ENCODE results near the gene SOS1.
"Not testable (repeated sequence)": the region's sequence is repeated elsewhere in the genome, so short reads cannot be mapped to it uniquely, and the experiment has no call there.

Gene SOS1

DNA sequence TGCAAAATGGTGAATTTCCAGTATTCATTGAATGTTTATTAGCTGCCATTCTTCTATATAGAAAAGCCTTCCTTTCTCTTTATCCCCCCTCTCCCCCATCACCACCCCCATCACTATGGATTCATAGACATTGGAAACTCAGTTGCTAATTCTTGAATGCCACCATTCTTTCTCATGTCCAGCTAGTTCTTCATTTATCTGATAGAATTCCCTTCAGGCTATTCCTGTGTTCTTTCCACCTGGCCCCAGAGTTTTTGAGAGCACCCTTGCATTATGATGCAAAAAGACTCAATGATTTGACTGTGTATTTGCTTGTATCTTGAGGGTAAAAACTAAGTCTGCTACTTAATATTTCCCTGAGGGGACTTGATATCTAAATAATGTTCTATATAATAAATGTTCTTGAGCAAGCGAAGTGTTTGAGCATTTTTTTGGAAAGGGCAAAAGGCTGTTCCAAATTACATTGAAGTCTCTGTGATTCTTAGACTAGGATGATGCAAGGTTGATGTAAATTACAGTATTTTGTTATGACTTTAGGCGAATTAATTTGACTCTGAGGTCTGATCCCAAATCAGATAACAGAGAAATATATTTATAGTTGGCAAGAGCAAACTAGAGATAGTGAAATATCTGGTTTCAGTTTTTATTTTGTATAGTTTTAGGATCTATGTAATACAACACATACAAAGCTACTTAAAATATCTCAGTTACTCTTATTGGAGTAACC lies 18.8 kb upstream of the SOS1 start:
- DNase-seq (ENCODE audit: low read depth, low spot score), result no peak

DNA sequence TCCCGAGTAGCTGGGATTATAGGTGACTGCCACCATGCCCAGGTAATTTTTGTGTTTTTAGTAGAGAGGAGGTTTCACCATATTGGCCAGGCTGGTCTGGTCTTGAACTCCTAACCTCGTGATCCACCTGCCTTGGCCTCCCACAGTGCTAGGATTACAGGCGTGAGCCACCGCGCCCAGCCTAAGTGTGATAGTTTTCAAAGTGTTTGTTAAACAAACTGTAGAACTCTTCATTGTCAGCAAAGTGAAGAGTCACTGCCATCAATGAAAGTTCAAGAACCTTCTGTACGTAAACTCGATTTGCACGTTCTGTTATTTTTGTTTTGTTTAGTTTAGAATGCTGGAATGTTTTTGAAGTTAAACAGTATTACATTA lies 18.0 kb upstream of the SOS1 start:
- DNase-seq (ENCODE audit: low read depth, low spot score), result no peak

DNA sequence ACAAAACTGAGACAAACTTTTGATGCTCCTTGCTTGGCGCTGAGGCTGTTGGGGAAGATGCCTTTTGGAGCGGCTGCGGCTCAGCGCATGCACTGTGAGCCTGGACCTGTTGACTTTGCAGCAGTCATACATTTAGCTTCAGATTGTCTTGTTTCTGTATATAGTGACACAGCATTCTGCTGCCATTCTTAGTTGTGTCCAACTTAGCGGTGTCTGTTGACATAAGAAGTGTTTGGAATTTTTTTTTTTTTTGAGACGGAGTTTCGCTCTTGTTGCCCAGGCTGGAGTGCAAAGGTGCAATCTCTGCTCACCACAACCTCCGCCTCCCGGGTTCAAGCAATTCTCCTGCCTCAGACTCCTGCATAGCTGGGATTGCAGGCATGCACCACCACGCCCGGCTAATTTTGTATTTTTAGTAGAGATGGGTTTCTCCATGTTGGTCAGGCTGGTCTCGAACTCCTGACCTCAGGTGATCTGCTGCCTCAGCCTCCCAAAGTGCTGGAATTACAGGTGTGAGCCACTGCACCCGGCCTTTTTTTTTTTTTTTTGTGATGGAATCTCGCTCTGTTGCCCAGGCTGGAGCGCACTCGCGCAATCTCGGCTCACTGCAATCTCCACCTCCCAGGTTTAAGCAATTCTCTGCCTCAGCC lies 17.5 kb upstream of the SOS1 start:
- not testable (repeated sequence) for DNase-seq (ENCODE audit: low read depth, low spot score)

DNA sequence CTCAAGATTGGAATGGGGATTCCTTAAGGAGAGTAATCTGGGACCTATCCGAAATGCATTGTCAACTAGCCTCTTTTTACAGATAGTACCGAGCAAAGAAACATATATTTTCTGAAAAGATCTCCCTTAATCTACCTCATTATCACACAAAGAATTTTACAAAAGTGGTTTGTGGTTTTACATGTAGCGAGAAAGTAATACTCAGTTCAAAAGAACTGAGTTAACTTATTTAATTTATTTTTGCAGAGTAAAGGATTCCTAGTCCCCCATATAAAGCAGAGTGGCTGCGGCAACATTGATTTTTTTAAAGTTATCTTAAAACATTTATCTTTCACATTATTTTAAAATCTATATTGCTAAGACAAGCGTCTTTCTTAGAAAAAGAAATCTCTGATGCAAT lies 15.9 kb upstream of the SOS1 start:
- DNase-seq (ENCODE audit: low read depth, low spot score), result no peak

GRCh38 chr2:39135690-39136259 lies 14.9 kb upstream of the SOS1 start:
- no peak for DNase-seq (ENCODE audit: low read depth, low spot score)

DNA sequence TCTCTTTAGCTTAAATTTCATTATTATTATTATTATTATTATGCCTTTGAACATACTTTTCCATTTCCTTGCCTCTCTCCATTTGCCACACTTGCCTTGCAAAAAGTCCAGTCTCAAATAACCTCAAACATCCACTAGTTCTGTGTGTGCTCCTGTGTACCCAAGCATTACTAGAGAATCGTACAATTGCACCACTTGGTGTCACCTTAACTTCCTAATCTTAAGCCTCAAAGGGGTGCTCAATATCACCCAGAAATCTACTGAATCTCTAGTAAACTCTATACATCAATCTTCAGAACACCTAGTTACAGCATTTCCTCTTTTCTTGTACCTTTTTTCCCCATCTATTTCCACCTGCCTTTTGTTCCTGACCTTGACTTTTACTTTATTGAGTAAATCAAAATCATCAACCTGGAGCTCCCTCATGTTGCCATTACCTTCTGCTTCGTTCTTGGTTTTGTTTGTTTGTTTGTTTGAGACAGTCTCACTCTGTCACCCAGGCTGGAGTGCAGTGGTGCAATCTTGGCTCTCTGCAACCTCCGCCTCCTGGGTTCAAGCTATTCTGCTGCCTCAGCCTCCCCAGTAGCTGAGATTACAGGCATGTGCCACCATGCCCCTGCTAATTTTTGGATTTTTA lies 12.5 kb upstream of the SOS1 start:
- DNase-seq (ENCODE audit: low read depth, low spot score), result no peak

DNA sequence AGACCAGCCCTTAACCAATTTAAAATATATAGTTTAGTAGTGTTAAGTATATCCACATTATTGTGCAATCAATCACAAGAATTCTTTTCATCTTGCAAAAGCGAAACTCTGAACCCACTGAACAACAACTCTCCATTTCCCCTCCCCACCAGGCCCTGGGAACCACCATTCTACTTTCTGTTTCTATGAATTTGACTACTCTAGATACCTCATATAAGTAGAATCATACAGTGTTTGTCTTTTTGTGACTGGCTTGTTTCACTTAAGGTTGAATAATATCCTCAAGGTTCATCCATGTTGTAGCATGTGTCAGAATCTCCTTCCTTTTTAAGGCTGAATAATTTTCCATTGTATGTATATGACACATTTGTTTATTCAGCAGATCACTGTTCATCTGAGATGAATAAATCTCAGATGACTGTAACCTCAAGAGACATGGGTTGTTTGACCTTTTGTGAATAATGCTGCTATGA lies 8.1 kb upstream of the SOS1 start:
- DNase-seq (ENCODE audit: low read depth, low spot score), result no peak

GRCh38 chr2:39127973-39128372 lies 7.1 kb upstream of the SOS1 start:
- DNase-seq (ENCODE audit: low read depth, low spot score), result no peak

DNA sequence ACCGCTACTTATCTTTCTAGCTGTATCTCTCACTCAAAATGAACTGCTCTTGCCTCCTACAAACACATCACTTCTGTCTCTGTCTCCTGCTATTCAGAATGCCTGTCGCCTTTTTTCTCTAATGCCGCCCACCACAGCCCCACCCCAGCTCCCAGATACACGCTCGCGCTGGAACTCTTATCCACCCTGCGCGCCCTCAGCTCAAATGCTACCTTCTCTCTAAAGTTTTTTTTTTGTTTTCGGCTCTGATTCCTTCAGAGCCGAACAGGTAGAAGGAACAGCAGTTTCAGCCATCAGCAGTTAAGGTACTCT lies 3.9 kb upstream of the SOS1 start:
- DNase-seq (ENCODE audit: low read depth, low spot score), result no peak

- DNase-seq (ENCODE audit: low read depth, low spot score), result peak; percentile 98
Measured at GRCh38 chr2:39124000-39124745, 3.3 kb upstream of the SOS1 start.

DNA sequence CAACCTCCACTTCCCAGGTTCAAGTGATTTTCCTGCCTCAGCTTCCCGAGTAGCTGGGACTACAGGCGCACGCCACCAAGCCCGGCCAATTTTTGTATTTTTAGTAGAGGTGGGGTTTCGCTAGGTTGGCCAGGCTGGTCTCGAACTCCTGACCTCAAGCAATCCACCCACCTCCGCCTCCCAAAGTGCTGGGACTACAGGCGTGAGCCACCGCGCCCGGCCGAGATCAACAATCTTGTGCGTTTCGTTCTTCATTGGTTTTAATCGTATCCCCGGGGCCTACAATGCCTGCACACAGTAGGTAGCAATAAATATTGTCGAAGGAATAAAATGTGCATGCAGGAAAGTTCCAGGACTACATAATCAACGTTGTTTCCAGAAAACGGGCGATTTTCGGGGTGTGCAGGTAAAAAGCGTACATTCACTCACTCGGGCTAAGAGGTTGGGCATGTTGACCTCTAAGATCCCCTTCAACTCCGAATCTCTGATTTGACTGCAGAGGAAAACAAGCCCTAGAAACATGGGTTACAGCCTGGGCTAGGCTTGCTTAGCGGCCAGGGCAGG lies 2.7 kb upstream of the SOS1 start:
- DNase-seq (ENCODE audit: low read depth, low spot score), result no peak

DNA sequence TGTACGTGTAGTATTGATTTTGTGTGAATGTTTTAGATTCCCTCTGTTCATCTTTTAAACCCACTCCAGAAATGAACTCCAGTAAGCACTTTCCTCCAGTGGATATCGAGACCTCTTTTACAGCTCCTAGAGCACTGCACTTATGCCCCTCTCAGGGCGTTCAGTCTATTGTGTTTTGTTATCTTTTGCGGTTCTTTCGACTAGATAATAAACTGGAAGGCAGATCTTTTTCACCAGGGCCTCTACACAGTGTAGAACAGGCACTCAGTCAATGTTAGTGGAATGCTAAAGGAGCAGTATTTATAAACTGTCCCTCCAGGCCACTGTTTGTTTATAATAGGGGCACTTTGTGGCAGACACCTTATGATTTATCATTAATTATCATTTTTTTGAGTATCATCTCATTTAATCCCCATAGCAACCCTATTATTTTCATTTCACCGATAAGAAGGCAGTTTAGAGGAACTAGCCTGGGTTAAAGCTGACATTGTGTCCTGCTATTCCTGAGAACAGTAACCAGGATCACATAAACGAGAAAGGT lies 742 bp upstream of the SOS1 start:
- DNase-seq (ENCODE audit: low read depth, low spot score), result no peak

DNA sequence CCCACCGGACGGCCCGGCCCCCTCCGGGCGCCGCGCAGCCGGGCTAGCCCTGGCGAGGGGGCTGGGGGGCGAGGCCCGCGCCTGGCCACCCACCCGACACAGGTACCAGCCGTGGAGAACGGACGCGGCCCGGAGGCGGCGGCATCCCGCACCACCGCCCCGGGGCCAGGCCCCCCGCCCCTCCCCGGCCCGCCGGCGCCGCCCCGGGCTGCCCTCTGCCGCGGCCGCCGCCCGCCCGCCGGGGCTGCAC lies 405 bp downstream of the SOS1 start:
- DNase-seq (ENCODE audit: low read depth, low spot score), result no peak

- DNase-seq (ENCODE audit: low read depth, low spot score), result peak; percentile 78
Measured at GRCh38 chr2:39119732-39120520, 925 bp downstream of the SOS1 start.

GRCh38 chr2:39118786-39119499 lies 1.9 kb downstream of the SOS1 start:
- no peak for DNase-seq (ENCODE audit: low read depth, low spot score)

DNA sequence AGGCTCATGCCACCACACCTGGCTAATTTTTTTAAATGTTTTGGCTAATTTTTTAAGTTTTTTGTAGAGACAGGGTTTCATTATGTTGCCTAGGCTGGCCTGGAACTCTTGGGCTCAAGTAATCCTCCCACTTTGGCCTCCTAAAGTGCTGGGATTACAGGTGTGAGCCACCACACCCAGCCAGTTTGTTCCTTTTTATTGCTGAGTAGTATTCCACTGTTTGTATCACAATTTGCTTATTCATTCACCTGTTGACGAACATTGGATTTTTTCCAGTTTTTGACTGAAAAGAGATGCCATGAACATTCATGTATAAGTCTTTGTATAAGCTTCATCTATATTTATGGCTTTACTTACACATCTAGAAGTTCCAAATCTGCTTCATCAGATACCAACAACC lies 5.3 kb downstream of the SOS1 start:
- DNase-seq (ENCODE audit: low read depth, low spot score), result no peak

DNA sequence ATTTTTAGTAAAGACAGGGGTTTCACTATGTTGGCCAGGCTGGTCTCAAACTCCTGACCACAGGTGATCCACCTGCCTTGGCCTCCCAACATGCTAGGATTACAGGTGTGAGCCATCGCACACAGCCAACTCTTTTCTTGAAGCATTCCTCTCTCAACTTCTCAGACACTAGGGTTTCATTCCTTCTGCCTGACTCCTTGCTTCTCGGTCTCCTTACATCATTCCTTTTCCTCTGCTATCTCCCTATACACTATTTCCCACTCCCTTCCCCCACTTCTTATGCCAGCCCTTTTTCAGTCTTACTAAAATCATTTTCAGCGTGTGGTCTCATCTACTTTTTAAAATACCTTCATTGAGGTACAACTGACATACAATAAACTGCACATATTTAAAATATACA lies 6.1 kb downstream of the SOS1 start:
- DNase-seq (ENCODE audit: low read depth, low spot score), result no peak

- no peak for DNase-seq (ENCODE audit: low read depth, low spot score)
Measured at GRCh38 chr2:39109537-39109936, 11.3 kb downstream of the SOS1 start.

- DNase-seq (ENCODE audit: low read depth, low spot score), result no peak
Measured at GRCh38 chr2:39108377-39108776, 12.5 kb downstream of the SOS1 start.

DNA sequence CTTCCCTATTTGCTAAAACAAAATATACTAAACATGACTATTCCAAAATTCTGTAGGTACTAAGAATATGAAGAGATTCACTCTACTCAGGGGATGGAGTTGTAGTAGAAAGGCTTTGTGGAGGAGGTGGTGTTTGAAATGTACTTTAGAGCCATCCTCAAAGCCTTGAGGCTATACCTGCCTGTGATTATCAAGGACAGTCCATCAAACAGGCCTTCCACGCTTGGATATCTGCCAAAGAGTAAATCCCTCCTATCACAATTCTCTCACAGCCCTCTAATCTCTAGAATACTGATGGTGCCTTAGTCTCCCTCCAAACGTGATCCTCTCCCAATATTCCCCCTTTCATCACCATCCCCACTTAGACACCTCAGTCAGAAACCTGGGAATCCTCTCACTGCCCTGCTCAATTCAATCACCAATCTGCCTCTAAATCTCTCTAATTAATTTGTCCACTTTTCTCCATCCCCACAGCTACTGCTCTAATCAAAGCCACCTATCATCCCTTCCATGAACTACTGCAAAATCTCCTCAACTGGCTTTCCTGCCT lies 13.1 kb downstream of the SOS1 start:
- no peak for DNase-seq (ENCODE audit: low read depth, low spot score)

Data from ELF-1 (cell line).